ES-I3 (cell line): ENCODE results near the gene TMEM61.
A peak's percentile ranks its signal among the peaks of the same experiment; 100 is the strongest.

Source experiments
- H3K36me3 ChIP-seq: 2 replicates; pipeline ENCODE4 v1.6.1; 2013; ENCODE audit warnings: mild to moderate bottlenecking, low read length, control low read depth, moderate library complexity; ENCODE audit not compliant: insufficient read depth
- H3K4me1 ChIP-seq: 2 replicates; pipeline ENCODE4 v1.6.1; 2013; ENCODE audit warnings: mild to moderate bottlenecking, control low read depth, low read length; ENCODE audit not compliant: insufficient read depth
- H3K9ac ChIP-seq: 2 replicates; pipeline ENCODE4 v1.6.1; 2013; ENCODE audit warnings: low read depth, mild to moderate bottlenecking, low read length, moderate library complexity
- H3K9me3 ChIP-seq: 2 replicates; pipeline ENCODE4 v1.6.1; 2013; ENCODE audit warnings: mild to moderate bottlenecking, low read length, moderate library complexity; ENCODE audit not compliant: control insufficient read depth, insufficient read depth

TMEM61 gene

GRCh38 chr1:54996359-54996868 lies 16.0 kb downstream of the TMEM61 start:
- Histone ChIP-seq H3K9me3 (no peaks in the 10 kb centered on the region), H3K9ac (peak overlapping the region; percentile 43; the same call in 1 of the 2 replicates)

GRCh38 chr1:54996869-54997710 lies 16.7 kb downstream of the TMEM61 start:
- Histone ChIP-seq H3K36me3 (no peaks in the 10 kb centered on the region), H3K9ac (peak overlapping the region; percentile 43; the same call in 1 of the 2 replicates), H3K9me3 (no peaks in the 10 kb centered on the region), H3K4me1 (peaks cover 21% of the 10 kb centered on the region; the same call in 1 of the 2 replicates)

More at GRCh38 chr1:54996359-54996868, 16.0 kb downstream of the TMEM61 start:
- Histone ChIP-seq H3K4me1 (peaks cover 21% of the 10 kb centered on the region; the same call in 1 of the 2 replicates), H3K36me3 (no peaks in the 10 kb centered on the region)

GRCh38 chr1:54997711-54997986 lies 17.2 kb downstream of the TMEM61 start:
- Histone ChIP-seq H3K9ac (no peak overlapping the region), H3K9me3 (no peaks in the 10 kb centered on the region), H3K4me1 (peaks cover 21% of the 10 kb centered on the region; the same call in 1 of the 2 replicates), H3K36me3 (no peaks in the 10 kb centered on the region)

GRCh38 chr1:54998100-54998499 lies 17.7 kb downstream of the TMEM61 start:
- H3K9me3 ChIP-seq = no peaks in the 10 kb centered on the region
- no peaks in the 10 kb centered on the region for H3K36me3 ChIP-seq
- H3K9ac ChIP-seq = no peak overlapping the region
- H3K4me1 ChIP-seq = peaks cover 21% of the 10 kb centered on the region; the same call in 1 of the 2 replicates

GRCh38 chr1:54998677-54999076 lies 18.2 kb downstream of the TMEM61 start, which contains the start of gene BSND:
TSS of gene BSND (plus strand) at chr1:54998933. CDS start at chr1:54999187, 254 bp downstream.
- Histone ChIP-seq H3K4me1 (peaks cover 21% of the 10 kb centered on the region; the same call in 1 of the 2 replicates), H3K9ac (no peak within 1 kb of the TSS), H3K9me3 (no peaks in the 10 kb centered on the region), H3K36me3 (no peaks in the 10 kb centered on the region)

GRCh38 chr1:55000110-55001085 lies 20.0 kb downstream of the TMEM61 start:
- Histone ChIP-seq H3K9ac (no peak overlapping the region), H3K4me1 (peaks cover 8% of the 10 kb centered on the region; the same call in 1 of the 2 replicates), H3K36me3 (no peaks in the 10 kb centered on the region), H3K9me3 (no peaks in the 10 kb centered on the region)

- H3K36me3 ChIP-seq = no peaks in the 10 kb centered on the region
- no peaks in the 10 kb centered on the region for H3K9me3 ChIP-seq
- H3K4me1 ChIP-seq = peaks cover 3% of the 10 kb centered on the region; the same call in 1 of the 2 replicates
- no peak overlapping the region for H3K9ac ChIP-seq
Measured at GRCh38 chr1:55001311-55001710, 20.9 kb downstream of the TMEM61 start.

- Histone ChIP-seq H3K9ac (no peak overlapping the region), H3K9me3 (no peaks in the 10 kb centered on the region), H3K4me1 (peaks cover 3% of the 10 kb centered on the region; the same call in 1 of the 2 replicates)
Measured at GRCh38 chr1:55002686-55003085, 22.3 kb downstream of the TMEM61 start.

GRCh38 chr1:55005351-55006140 lies 25.1 kb downstream of the TMEM61 start:
- Histone ChIP-seq H3K9me3 (no peaks in the 10 kb centered on the region), H3K36me3 (no peaks in the 10 kb centered on the region), H3K9ac (no peak overlapping the region), H3K4me1 (peaks cover 6% of the 10 kb centered on the region)

More at GRCh38 chr1:55002686-55003085, 22.3 kb downstream of the TMEM61 start:
- no peaks in the 10 kb centered on the region for H3K36me3 ChIP-seq

GRCh38 chr1:55006931-55007330 lies 26.5 kb downstream of the TMEM61 start:
- Histone ChIP-seq H3K9ac (no peak overlapping the region), H3K36me3 (no peaks in the 10 kb centered on the region), H3K4me1 (peaks cover 14% of the 10 kb centered on the region), H3K9me3 (no peaks in the 10 kb centered on the region)

GRCh38 chr1:55007625-55008024 lies 27.2 kb downstream of the TMEM61 start:
- H3K9me3 ChIP-seq = no peaks in the 10 kb centered on the region
- no peaks in the 10 kb centered on the region for H3K36me3 ChIP-seq
- H3K4me1 ChIP-seq = peaks cover 14% of the 10 kb centered on the region
- no peak overlapping the region for H3K9ac ChIP-seq

- H3K9ac ChIP-seq = no peak overlapping the region
- H3K36me3 ChIP-seq = no peaks in the 10 kb centered on the region
- no peaks in the 10 kb centered on the region for H3K9me3 ChIP-seq
- peaks cover 14% of the 10 kb centered on the region for H3K4me1 ChIP-seq
Measured at GRCh38 chr1:55010194-55010886, 29.9 kb downstream of the TMEM61 start.

- Histone ChIP-seq H3K9ac (no peak overlapping the region), H3K36me3 (no peaks in the 10 kb centered on the region), H3K4me1 (peaks cover 14% of the 10 kb centered on the region), H3K9me3 (no peaks in the 10 kb centered on the region)
Measured at GRCh38 chr1:55010887-55011217, 30.4 kb downstream of the TMEM61 start.
